ENCODE data around the gene ADTRP. TPM values are rescaled to one million over a fixed set of nuclear protein-coding genes. Genes with fewer than 3 reads are reported as not detected.

Gene ADTRP
- total and polyA plus RNA-seq, 2 experiments from 2014 or later: 1.3 to 2.6 TPM

DNA sequence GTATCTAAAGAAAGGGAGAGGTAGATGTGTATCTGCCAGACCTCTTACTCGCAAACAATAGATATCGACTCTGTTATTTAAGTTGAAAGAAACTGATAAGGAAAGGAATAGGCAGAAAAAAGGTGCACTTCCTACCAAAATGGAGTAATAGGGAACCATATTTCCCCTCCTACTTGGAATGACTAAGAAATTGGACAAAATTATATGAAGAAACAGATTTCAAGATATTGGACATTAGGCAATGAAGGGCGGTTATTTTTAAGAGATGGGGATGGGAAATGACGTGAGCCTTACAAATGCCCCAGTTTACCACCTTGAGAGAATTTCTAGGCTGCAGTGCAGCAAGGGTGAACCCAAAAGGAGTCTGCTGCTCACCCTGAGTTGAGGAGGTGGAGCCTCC lies 108.9 kb downstream of the ADTRP start:
- H2AFZ ChIP-seq: no peak overlapping the region
- TF ChIP-seq EZH2phosphoT487 (IDR thresholded peaks at IDR 0.05; ENCODE audit: insufficient read depth, low read depth): no peak
- no peak for TF ChIP-seq EZH2 (IDR thresholded peaks at IDR 0.05; ENCODE audit: insufficient read depth, poor library complexity, severe bottlenecking)
- H3K79me2 ChIP-seq (ENCODE audit: insufficient read depth): no peaks in the 10 kb centered on the region

DNA sequence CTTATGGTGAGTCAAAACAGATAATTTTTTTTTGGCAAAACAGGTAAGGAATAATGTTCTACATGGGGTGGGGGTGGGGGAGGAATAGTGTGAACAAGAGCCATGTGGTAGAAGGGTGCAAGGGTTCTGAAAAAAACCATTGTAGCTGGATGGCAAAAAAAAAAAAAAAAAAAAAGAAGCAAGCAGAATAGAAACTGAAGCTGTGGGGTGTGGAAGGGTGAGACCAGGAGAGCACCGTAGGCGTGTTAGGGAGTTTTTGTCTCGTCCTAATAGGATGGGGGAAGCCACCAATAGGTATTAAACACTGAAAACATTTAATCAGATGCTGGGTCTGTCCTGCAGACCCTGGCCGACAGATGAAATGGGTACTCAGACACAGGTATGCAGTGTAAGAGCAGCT lies 110.1 kb downstream of the ADTRP start:
- no peak overlapping the region for H3K9ac ChIP-seq
- no peaks in the 10 kb centered on the region for H3K9me3 ChIP-seq (ENCODE audit: low read depth)
- no peaks in the 10 kb centered on the region for H3K27me3 ChIP-seq (replicated peaks; ENCODE audit: insufficient read depth)
- in situ Hi-C loops (cut with MboI): loop anchor here (25.0 kb wide), 1 partner anchor 569 kb away; no protein-coding TSS in a partner anchor
- peaks cover 9% of the 10 kb centered on the region for H3K4me1 ChIP-seq (ENCODE audit: insufficient read depth)
- no peaks in the 10 kb centered on the region for H3K9me2 ChIP-seq (ENCODE audit: insufficient read depth)
- H3F3A ChIP-seq (ENCODE audit: insufficient read depth): peaks cover 7% of the 10 kb centered on the region; the same call in 1 of the 2 replicates
- TF ChIP-seq EZH2phosphoT487 (IDR thresholded peaks at IDR 0.05; ENCODE audit: insufficient read depth, low read depth) (no peak), EZH2 (IDR thresholded peaks at IDR 0.05; ENCODE audit: insufficient read depth, poor library complexity, severe bottlenecking) (no peak)
- 71 to 78% methylated on average over 4 of the region's 4 CpGs for WGBS, 2 experiments (ENCODE audit: low coverage in 1 of 2, low lambda C conversion rate in 2 of 2, missing lambda C conversion rate in 2 of 2)
- no peak overlapping the region for H3K4me3 ChIP-seq
- no peak for DNase-seq
- no peaks in the 10 kb centered on the region for H3K36me3 ChIP-seq (ENCODE audit: low read depth)
- H2AFZ ChIP-seq: no peak overlapping the region
- H4K20me1 ChIP-seq (ENCODE audit: insufficient read depth): no peaks in the 10 kb centered on the region
- no peaks in the 10 kb centered on the region for H3K79me2 ChIP-seq (ENCODE audit: insufficient read depth)
- H3K27ac ChIP-seq: no peak overlapping the region
- no peak overlapping the region for H3K4me2 ChIP-seq (ENCODE audit: unreplicated experiment)

More for the DNA sequence above, 108.9 kb downstream of the ADTRP start:
- Histone ChIP-seq H3K27me3 (replicated peaks; ENCODE audit: insufficient read depth) (no peaks in the 10 kb centered on the region), H4K20me1 (ENCODE audit: insufficient read depth) (no peaks in the 10 kb centered on the region), H3K36me3 (ENCODE audit: low read depth) (no peaks in the 10 kb centered on the region), H3K9me2 (ENCODE audit: insufficient read depth) (no peaks in the 10 kb centered on the region), H3K9me3 (ENCODE audit: low read depth) (no peaks in the 10 kb centered on the region), H3K4me2 (ENCODE audit: unreplicated experiment) (no peak overlapping the region), H3K9ac (no peak overlapping the region), H3F3A (ENCODE audit: insufficient read depth) (peaks cover 7% of the 10 kb centered on the region; the same call in 1 of the 2 replicates), H3K4me3 (no peak overlapping the region), H3K4me1 (ENCODE audit: insufficient read depth) (peaks cover 9% of the 10 kb centered on the region), H3K27ac (no peak overlapping the region)
- in situ Hi-C loops (cut with MboI): loop anchor here (25.0 kb wide), 1 partner anchor 568 kb away; no protein-coding TSS in a partner anchor
- 86% methylated on average over 4 of the region's 4 CpGs for WGBS, 2 experiments (ENCODE audit: low coverage in 1 of 2, low lambda C conversion rate in 2 of 2, missing lambda C conversion rate in 2 of 2)
- DNase-seq: no peak

GRCh38 chr6:11667876-11668275 lies 110.7 kb downstream of the ADTRP start:
- H3K27ac ChIP-seq: no peak overlapping the region
- H3K36me3 ChIP-seq (ENCODE audit: low read depth): no peaks in the 10 kb centered on the region
- H3K4me3 ChIP-seq: no peak overlapping the region
- no peak for TF ChIP-seq EZH2 (IDR thresholded peaks at IDR 0.05; ENCODE audit: insufficient read depth, poor library complexity, severe bottlenecking)
- TF ChIP-seq EZH2phosphoT487 (IDR thresholded peaks at IDR 0.05; ENCODE audit: insufficient read depth, low read depth): no peak
- H3K9me2 ChIP-seq (ENCODE audit: insufficient read depth): no peaks in the 10 kb centered on the region
- H3K4me2 ChIP-seq (ENCODE audit: unreplicated experiment): no peak overlapping the region
- H3K9me3 ChIP-seq (ENCODE audit: low read depth): no peaks in the 10 kb centered on the region
- no peaks in the 10 kb centered on the region for H3K27me3 ChIP-seq (replicated peaks; ENCODE audit: insufficient read depth)
- H3K9ac ChIP-seq: no peak overlapping the region
- no peak overlapping the region for H2AFZ ChIP-seq
- in situ Hi-C loops (cut with MboI): loop anchor here (25.0 kb wide), 1 partner anchor 569 kb away; no protein-coding TSS in a partner anchor
- WGBS, 2 experiments (ENCODE audit: low coverage in 1 of 2, low lambda C conversion rate in 2 of 2, missing lambda C conversion rate in 2 of 2): 64 to 68% methylated on average over 2 of the region's 2 CpGs
- no peaks in the 10 kb centered on the region for H3K79me2 ChIP-seq (ENCODE audit: insufficient read depth)
- peaks cover 7% of the 10 kb centered on the region; the same call in 1 of the 2 replicates for H3F3A ChIP-seq (ENCODE audit: insufficient read depth)
- no peak for DNase-seq
- peaks cover 9% of the 10 kb centered on the region for H3K4me1 ChIP-seq (ENCODE audit: insufficient read depth)
- no peaks in the 10 kb centered on the region for H4K20me1 ChIP-seq (ENCODE audit: insufficient read depth)

DNA sequence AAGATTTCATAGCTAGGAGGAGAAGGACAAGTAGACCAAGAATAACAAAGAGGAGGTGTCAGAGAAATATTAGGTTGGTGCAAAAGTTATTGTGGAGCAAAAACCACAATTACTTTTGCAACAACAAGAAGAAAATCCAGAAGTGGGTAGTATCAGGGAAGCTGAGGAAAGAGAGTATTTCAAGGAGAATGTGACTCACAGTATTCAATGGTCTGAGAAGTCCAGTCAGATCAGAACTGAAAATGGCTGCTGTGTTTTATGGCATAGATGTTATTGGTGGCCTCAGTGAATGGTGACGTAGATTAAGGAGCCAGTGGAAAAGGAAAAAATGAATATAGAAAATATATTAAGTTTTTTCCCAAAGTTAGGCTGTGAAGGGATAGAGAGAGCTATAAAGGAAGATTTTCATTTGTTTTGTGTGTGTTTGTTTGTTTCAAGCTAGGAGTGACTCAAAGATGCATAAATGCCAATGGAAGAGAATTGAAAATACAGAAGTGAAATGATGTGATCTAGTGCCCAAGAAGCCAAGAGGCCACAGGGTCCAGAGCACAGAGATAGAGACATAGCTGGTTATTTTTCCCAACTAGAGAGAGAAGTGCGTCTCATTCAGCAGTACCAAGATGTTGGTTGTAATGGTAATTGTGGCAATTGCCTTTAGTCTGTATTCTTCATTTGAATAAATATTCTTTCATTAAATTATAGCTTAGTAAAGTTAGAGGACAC lies 112.8 kb downstream of the ADTRP start:
- no peak overlapping the region for H3K4me3 ChIP-seq
- H3K9ac ChIP-seq: no peak overlapping the region
- WGBS, 2 experiments (ENCODE audit: low coverage in 1 of 2, low lambda C conversion rate in 2 of 2, missing lambda C conversion rate in 2 of 2): 72 to 76% methylated on average over 2 of the region's 2 CpGs
- H4K20me1 ChIP-seq (ENCODE audit: insufficient read depth): no peaks in the 10 kb centered on the region
- H3K79me2 ChIP-seq (ENCODE audit: insufficient read depth): no peaks in the 10 kb centered on the region
- no peaks in the 10 kb centered on the region for H3K4me1 ChIP-seq (ENCODE audit: insufficient read depth)
- no peak for DNase-seq
- no peaks in the 10 kb centered on the region for H3K9me3 ChIP-seq (ENCODE audit: low read depth)
- no peaks in the 10 kb centered on the region for H3K9me2 ChIP-seq (ENCODE audit: insufficient read depth)
- H3K36me3 ChIP-seq (ENCODE audit: low read depth): no peaks in the 10 kb centered on the region
- TF ChIP-seq EZH2 (IDR thresholded peaks at IDR 0.05; ENCODE audit: insufficient read depth, poor library complexity, severe bottlenecking) (no peak), EZH2phosphoT487 (IDR thresholded peaks at IDR 0.05; ENCODE audit: insufficient read depth, low read depth) (no peak)
- H3K4me2 ChIP-seq (ENCODE audit: unreplicated experiment): no peak overlapping the region
- no peaks in the 10 kb centered on the region for H3K27me3 ChIP-seq (replicated peaks; ENCODE audit: insufficient read depth)
- H2AFZ ChIP-seq: no peak overlapping the region
- H3K27ac ChIP-seq: no peak overlapping the region
- in situ Hi-C loops (cut with MboI): loop anchor here (25.0 kb wide), 1 partner anchor 572 kb away; no protein-coding TSS in a partner anchor
- no peaks in the 10 kb centered on the region for H3F3A ChIP-seq (ENCODE audit: insufficient read depth)

Small RNA genes lying within 50 kb of the gene (small RNA-seq; reads per million reads assigned to genes)
- gene RF00272 (ENCODE audit: low read depth, low replicate concordance): not detected

Other genes starting within 250 kb of the ADTRP start
- 0.54 and 0.63 TPM in 2 replicates for gene TMEM170B, start 241.1 kb downstream of the ADTRP start, total RNA-seq (2014; rRNA removed; shearing (Covaris generic))
- gene TMEM170B, start 241.1 kb downstream of the ADTRP start, polyA plus RNA-seq (2016; fragmentation: Nextera tagmentation; extraction: Ambion mirVana): 0.14 TPM in 2 replicates
- gene HIVEP1, start 233.5 kb upstream of the ADTRP start, total RNA-seq (2014; rRNA removed; shearing (Covaris generic)): 7.1 and 15.2 TPM in 2 replicates
- 3.3 and 3.8 TPM in 2 replicates for gene HIVEP1, start 233.5 kb upstream of the ADTRP start, polyA plus RNA-seq (2016; fragmentation: Nextera tagmentation; extraction: Ambion mirVana)